SH-SY5Y (cell line): ENCODE measurements around the gene HOXA3.

ENCODE experiments used
- GATA2 ChIP-seq: IDR thresholded peaks from 2 replicates; pipeline ENCODE4 v1.6.1; 2011; ENCODE audit warnings: mild to moderate bottlenecking, low read depth, low read length
- GATA3 ChIP-seq: IDR thresholded peaks from 2 replicates; pipeline ENCODE4 v1.6.1; 2011; ENCODE audit warnings: low read depth, mild to moderate bottlenecking, low read length, moderate library complexity

Gene HOXA3

DNA sequence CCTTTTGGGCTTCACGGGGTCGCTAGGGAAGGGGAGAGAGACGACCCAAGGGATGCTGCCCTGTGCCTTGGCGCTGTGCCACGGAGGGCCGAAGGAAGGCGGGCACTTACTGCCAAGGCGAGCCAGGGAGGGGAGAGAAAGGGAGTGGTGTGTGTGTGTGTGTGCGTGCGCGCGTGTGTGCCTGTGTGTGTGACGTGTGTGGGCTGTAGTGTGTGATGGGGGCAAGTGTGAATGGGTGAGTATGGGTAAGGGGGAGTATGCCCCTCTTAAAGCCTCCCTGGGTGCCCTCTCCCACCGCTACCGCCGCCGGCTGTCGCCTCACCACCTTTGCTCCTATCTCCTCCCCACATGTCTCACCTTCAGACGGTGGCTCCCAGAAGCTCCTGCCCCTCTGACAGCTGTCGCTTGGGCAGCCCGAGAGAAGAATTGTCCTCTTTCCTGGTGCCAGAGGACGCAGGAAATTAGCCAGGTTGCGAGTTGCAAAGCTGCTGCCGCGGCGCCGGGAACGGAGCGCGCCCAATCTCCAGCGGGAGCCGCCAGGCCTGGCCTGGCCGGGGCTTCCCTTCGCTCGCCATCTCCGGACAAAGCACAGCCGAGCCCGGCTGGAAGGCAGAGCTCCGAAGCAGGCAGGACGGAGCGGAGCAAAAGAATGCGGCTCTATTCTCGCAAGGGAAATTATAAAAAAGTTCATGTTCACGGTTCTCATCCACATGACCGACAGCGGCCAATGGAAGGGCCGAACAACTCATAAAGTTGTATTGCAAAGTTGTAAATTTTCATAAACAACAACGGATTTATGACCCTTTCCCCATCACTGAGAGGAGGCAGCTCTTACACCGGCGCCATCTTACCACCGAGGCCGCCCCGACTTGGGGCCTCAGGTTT, at the start of gene HOXA3:
HOXA3 (minus strand) TSS at position 653 of the 885 bp plus-strand sequence. CDS start 41,943 bp downstream, outside the sequence.
- TF ChIP-seq GATA3 (no peak), GATA2 (no peak)

DNA sequence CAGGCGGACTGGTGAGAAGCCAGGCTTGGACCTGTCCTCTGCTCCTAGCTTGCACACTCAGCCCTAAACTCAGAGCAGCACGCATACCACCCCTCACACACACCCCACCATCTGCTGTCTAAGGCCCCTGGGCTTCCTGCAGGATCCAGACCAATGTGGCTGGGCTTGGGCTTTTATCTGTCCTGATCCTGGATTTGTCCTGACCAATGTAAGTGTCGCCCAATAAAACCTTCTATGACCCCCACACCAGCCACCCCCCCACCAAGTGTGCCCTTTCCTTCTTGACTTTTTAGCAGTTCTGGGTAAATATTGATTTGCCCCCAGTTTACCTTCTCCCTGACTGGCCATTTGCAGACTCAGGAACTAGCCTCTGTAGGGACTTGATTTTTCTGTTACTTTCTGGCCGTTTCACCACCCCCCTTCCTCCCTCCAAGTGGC, 49.2 kb upstream of the HOXA3 start:
- TF ChIP-seq GATA2: no peak
- TF ChIP-seq GATA3: no peak

DNA sequence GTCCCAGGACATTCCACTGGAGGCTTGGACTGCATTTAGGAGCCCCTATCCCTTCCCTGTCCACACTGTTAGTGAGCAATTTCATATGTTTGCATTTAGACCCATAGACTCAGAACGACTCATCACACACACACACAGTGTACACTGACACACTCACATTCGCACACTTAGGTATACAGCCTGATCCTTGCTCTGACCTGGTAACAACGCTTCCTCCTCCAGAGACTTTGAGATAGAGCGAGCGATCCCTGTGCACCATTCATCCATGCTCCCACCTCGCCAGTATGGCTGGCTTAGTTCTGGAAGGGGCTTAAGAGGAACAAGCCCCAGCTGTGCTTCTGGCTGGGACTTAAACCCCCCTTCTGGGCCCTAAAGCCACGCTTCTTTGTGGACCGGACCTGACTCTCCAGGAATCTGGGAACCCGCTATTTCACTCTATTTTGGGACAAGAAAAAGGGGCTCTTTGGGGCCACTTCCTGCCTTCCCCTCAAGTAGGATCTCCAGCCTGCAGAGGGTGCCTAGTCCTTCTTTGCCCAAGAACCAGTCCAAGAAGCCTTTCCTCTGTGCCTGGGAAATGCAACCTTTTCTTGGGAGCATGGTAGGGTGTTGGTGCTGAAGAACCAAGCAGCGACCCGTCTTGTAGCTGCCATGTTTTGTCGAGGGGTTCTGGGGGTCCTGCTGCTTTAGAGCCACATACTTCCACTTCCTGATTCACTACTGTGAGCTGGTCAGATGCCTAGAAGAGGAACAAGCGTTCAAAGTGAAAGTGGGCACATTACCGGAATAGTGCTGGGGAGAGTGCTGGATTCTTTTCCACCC, 48.6 kb upstream of the HOXA3 start:
- TF ChIP-seq GATA2: no peak
- TF ChIP-seq GATA3: no peak

DNA sequence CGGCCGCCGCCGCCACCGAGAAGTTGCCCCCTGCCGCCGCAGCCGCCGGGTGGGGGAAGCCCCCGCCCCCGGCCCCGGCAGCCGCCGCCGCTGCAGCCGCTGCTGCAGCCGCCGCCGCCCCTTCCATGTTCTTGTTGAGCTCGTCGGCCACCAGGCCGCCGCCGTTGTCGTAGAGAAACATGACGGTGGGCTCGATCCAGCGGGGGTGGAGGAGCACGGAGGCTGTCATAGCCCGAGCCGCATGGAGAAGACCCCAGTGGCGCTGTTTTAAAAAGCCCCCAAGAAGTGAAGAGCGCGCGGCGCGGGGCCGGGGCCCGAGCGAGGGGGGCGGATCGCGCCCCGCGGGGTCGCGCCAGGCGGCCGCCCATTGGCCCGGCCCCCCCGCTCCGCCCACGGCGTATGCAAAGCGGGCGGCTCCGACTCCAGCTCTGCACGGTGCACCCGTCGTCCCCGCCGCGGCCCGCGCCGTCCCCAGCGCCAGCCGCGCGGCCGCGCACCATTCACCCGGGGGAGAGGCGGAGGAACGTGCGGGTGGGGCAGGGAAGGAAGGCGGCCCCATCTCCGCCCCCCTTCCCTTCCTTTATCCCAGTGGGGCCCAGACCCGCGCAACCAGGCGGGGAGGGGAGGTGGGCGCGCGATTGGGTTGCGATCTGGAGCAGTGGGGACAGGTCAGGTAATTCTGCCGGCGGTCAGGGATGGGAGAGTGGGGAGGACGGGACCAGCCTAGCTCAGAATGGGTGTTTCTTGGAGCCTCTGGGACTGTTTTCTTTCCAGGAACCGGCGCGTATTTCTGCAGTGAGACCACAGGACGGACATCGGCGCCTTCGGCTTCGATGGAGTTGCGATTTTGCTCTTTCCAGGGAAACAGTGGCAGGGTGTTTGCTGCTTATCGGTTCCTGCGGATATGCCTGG, 47.7 kb upstream of the HOXA3 start, which contains the start of gene HOXA13:
HOXA13 (minus strand) TSS at position 243 of the 912 bp plus-strand sequence; CDS start at position 229, 14 bp downstream.
- TF ChIP-seq GATA2 (no peak), GATA3 (no peak)

DNA sequence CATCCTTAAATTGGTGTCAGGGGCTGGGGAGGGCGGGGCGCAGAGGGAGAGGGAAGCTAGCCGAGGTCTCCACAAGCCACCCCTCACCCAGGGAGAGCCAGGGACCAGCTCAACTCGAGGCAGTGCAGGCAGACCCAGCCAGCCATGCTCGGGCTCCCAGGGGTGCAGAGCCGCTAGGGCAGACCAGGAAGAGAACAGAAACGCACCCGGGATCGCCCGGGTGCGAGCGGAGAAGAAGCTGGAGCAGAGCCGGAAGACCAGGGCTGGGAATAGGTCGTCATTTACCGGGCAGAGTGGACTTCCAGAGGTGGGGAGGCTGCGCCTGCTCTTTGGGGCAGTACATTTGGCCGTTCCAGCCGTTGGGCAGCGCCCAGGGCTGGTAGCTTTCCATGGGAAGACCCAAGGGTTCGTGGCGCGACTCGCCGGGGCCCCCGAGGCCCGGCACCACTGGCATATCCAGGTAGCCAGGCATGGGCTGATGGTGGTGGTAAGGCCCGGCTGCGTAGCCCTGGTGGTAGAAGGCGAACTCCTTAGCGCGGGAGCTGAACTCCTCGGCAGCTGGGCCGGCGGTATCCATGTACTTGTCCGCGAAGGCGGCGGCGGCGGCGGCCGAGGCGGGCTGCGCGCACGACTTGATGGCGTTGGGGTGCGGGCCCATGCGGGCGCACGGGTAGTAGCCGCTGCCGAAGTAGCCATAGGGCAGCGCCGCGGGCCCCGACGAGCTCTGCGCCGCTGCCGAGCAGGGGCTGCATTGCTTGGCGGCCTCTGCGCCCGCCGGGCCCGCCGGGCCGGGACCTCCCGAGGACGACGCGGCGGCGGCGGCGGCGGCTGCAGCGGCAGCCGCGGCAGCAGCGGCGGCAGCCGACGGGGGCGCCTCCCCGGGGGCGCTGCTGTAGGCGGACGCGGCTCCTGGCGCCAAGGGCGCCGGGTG, 46.8 kb upstream of the HOXA3 start:
- no peak for TF ChIP-seq GATA3

DNA sequence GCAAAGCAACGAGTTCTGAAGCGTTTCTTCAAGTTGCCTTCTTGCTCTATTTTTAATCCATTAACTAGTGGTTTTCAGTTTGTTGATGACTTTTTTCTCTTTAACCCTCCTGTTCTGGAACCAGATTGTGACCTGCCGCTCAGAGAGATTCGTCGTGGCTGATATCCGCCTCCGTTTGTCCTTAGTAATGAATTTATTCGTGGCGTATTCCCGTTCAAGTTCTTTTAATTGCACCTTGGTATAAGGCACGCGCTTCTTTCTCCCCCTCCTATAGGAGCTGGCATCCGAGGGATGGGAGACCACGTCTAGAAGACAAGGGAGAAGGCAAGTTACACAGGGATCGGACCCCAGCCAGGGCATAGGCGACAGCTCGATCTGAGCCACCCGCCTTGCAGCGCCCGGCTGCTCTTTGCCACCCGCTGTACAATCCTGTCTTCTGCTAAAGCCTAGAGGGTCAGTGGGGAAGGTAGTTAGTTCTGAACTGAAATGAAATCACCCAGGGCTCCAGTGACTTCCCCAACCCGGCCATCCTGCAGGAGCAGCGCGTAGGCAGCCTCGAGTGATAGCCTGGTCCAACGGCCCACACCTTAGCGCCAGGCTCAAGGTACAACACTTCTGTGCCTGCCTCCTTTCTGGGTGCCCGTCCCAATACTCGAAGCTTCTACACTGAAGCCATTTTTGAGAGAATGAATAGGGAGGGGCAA, 45.9 kb upstream of the HOXA3 start:
- TF ChIP-seq GATA3: no peak
- TF ChIP-seq GATA2: no peak

DNA sequence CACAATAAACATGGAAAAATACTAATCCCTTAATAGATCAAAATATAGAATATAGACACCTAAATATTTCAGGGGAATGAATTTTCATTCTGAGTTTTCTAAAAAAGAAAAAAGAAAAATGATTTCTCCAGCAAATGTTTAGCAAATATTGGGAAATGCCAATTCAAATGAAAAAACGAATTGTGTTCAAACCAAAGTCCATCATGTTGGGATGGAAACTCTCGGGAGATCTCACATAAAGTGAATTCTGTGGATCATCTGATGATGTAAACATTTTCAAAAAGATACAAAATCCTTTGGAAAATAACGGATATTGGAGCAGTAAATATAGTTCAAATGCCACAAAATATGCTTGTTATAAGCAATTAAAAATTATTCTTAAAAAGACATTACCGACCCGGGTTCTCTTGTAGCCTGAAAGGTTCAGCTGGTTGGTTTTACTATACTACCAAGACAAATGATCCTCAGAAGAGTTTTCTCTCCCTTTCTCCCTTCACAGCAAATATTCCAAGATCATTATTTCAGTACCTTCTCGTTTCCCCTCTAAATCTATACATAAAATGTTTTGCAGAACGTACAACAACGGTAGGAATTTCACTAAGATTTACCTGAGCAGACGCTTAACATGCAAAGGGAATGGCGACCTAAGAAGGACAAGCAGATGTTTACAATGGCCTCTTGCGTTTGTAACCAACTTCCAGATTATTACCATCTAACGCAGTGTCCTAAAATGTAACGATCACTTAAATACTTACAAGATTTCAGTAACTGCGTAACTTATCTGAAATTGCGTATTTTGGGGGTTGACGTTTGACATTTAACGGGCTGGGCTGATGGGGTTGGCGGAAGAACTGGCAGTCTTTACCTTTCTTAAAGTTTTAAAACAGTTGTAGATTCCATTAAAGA, 45.0 kb upstream of the HOXA3 start:
- TF ChIP-seq GATA2: no peak
- TF ChIP-seq GATA3: no peak

DNA sequence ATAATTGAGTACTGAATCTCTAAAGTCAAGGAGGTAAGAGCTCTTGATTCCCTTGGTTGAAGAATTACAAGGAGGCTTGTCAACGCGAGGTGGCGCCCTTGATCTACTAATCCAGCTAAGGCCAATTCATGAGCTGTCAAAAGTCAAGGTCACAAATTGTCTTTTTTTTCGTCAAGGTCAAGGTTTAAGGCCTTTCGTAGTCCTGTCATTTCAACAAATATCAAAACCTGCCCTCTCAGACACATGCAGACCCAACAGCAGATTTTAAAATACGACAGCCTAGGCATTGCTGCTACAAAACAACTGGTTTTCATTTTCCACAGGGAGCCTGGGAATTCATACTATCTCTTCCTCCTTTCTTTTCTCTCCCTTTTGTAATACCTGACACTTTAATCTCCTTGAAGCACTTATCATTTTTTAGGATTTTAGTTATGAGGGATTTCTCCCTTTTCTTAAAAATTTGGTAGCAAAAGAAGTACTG, 43.9 kb upstream of the HOXA3 start:
- TF ChIP-seq GATA2: no peak
- no peak for TF ChIP-seq GATA3

DNA sequence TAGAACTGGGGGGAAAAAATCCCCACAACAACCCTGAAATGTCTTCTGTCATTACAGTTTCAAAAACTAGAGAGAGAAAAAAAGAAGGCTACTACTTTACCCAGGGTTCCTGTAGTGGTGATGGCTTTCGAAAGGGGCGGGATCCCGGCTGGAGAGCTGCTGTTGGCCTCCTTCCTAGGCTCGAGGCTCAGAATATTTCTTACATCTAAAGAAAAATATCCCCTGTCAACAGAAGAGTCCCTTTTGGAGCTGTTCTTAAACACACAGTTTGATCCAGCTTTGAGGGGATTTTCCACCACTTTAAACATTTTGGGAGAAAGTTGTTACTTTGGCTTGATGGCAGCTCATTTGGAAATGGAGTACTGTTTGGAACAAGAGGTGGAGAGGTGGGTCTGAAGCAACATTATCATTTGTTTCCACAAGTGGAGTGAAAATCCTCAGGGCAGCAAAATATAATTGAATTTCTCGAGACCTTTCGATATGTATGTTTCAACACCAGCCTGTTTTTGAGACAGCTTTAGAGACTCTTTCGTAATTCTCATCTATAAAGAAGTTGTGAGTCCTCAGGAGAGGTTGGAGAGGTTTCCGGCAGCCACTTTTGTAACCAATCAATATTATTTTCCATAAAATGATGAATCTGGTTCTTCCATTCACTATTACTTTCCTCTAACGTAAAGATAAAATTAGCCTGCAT, 42.5 kb upstream of the HOXA3 start:
- no peak for TF ChIP-seq GATA3
- no peak for TF ChIP-seq GATA2

DNA sequence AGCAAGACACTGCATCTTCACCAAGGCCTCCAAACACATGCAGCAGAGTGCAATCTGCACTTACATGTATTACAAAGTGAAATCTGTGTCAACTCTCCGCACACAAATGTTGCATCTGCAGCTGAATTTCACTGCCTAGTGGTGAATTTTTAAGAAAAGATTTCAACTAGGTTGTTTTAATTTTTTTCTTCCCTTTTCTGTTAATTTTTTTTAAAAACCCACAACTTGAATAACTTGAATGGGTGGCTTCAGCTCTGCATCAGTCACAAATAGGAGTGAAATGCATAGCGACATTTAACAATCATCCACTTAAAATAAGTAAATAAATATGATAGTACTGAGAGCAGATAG, 41.6 kb upstream of the HOXA3 start:
- TF ChIP-seq GATA2: no peak
- TF ChIP-seq GATA3: no peak

DNA sequence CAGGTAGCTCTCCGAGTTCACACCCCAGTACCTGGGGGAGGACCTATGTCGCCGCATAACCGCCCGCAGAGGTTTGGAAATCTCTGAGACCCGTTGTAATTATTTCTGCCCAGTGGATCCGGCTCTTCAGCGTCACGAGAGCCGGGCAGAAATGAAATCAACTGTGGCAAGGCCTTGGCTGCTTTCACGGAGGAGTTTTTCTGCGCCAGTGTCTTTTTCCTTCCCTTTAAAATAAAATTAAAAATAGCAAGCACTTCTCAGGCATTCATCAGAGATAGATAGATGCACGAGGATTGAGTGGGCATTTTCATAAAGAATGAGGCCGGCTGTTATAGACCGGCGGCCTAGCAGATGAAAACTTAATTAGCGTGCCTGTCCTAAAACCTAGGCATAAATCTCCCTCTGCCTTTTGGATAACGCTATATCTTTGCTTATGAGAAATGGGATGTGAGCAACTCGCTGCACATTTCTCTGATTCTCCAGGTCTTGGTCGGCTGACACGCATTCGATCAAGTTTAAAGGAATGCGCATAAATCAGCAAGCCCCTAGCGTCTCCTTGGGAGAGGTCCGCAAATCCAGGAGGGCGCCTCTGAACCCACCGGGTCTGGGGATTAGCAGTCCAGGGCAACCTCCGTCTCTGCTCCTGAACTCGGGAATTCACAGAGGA, 41.1 kb upstream of the HOXA3 start:
- TF ChIP-seq GATA3 (no peak), GATA2 (no peak)
